ENCODE data around the gene ADCY1. TPM values are rescaled to one million over a fixed set of nuclear protein-coding genes. Genes with fewer than 3 reads are reported as not detected.

The ADCY1 gene
- total and polyA plus RNA-seq, 2 donors from 2014 or later: 2.9 to 3.7 TPM

DNA sequence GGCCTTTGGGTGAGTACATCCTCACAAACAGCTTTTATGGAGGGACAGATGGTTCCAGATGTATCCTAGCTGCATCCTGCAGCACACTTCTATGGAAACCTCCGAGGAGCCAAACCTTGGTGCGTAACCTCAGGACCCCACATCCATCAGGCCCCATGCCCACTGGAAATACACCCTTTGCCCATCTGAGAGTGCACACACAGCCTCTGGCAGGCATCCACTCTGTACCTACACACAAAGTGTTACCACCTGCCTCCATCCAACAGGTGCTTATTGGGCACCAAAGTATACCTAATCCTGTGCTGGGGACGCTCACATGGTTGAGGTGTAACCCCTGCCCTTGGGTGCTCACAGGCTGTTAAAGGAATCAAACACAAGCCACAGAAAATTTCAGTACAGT, 117.9 kb downstream of the ADCY1 start:
- TF ChIP-seq, protein P1, sequence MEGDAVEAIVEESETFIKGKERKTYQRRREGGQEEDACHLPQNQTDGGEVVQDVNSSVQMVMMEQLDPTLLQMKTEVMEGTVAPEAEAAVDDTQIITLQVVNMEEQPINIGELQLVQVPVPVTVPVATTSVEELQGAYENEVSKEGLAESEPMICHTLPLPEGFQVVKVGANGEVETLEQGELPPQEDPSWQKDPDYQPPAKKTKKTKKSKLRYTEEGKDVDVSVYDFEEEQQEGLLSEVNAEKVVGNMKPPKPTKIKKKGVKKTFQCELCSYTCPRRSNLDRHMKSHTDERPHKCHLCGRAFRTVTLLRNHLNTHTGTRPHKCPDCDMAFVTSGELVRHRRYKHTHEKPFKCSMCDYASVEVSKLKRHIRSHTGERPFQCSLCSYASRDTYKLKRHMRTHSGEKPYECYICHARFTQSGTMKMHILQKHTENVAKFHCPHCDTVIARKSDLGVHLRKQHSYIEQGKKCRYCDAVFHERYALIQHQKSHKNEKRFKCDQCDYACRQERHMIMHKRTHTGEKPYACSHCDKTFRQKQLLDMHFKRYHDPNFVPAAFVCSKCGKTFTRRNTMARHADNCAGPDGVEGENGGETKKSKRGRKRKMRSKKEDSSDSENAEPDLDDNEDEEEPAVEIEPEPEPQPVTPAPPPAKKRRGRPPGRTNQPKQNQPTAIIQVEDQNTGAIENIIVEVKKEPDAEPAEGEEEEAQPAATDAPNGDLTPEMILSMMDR (IDR thresholded peaks at IDR 0.05; ENCODE audit: borderline replicate concordance, extremely low read depth, insufficient read depth): no peak
- FAIRE-seq: no peak
- Histone ChIP-seq H3K27ac (ENCODE audit: low read depth in 2 of 2, low read length in 2 of 2) (no peak overlapping the region), H3K36me3 (ENCODE audit: control insufficient read depth in 2 of 3, insufficient read depth in 3 of 3, low read length in 3 of 3) (no peaks in the 10 kb centered on the region), H3K9ac (ENCODE audit: low read length in 3 of 3) (no peak overlapping the region), H3K4me3 (ENCODE audit: low read length in 3 of 3) (no peak overlapping the region), H3K27me3 (ENCODE audit: control insufficient read depth, insufficient read depth, low read length) (no peaks in the 10 kb centered on the region), H3K4me1 (ENCODE audit: control insufficient read depth in 2 of 3, insufficient read depth in 2 of 3, low read depth in 1 of 3, low read length in 3 of 3) (peaks cover 0 to 9% (median 0%) of the 10 kb centered on the region in 3 donors), H3K9me3 (ENCODE audit: control insufficient read depth in 2 of 3, insufficient read depth in 1 of 3, low read length in 3 of 3) (no peaks in the 10 kb centered on the region)
- no peak for DNase-seq
- intact Hi-C loops (cut with DNase I): no loop called here

- Histone ChIP-seq H3K36me3 (ENCODE audit: control insufficient read depth in 2 of 3, insufficient read depth in 3 of 3, low read length in 3 of 3) (no peaks in the 10 kb centered on the region), H3K4me3 (ENCODE audit: low read length in 3 of 3) (no peak overlapping the region), H3K27ac (ENCODE audit: low read depth in 2 of 2, low read length in 2 of 2) (no peak overlapping the region), H3K4me1 (ENCODE audit: control insufficient read depth in 2 of 3, insufficient read depth in 2 of 3, low read depth in 1 of 3, low read length in 3 of 3) (peaks cover 0 to 16% (median 3%) of the 10 kb centered on the region in 3 donors), H3K9ac (ENCODE audit: low read length in 3 of 3) (no peak overlapping the region), H3K9me3 (ENCODE audit: control insufficient read depth in 2 of 3, insufficient read depth in 1 of 3, low read length in 3 of 3) (no peaks in the 10 kb centered on the region), H3K27me3 (ENCODE audit: control insufficient read depth, insufficient read depth, low read length) (no peaks in the 10 kb centered on the region)
- TF ChIP-seq, protein P1 (IDR thresholded peaks at IDR 0.05; ENCODE audit: borderline replicate concordance, extremely low read depth, insufficient read depth): no peak
- FAIRE-seq: no peak
- no peak for DNase-seq
- intact Hi-C loops (cut with DNase I): no loop called here
These were observed 121.3 kb downstream of the ADCY1 start for GRCh38 chr7:45695249-45695995.

DNA sequence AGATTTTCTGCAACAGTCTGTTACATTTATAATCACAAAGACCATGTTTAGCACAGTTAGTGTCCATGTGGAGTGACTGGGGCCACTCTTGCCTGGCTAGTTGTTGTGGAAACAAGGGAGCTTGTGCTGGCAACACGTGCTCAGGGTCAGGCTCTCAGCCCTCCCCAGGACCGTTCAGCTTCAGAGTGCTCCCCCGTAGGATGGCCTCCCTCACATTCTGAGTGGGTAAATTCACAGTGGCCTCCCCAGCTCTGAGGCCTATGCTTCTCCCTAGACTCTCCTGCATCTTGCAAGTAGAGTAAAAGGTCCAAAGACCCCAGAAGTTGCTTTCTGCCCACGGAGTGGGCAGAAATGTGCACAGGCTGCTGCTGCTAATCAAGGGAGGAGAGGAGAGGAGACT, 122.3 kb downstream of the ADCY1 start:
- H3K9ac ChIP-seq (ENCODE audit: low read length in 3 of 3): no peak overlapping the region
- DNase-seq (peak in 1 of 5 donors; percentile 20), FAIRE-seq (no peak)

More for the DNA sequence above, 122.3 kb downstream of the ADCY1 start:
- H3K36me3 ChIP-seq (ENCODE audit: control insufficient read depth in 2 of 3, insufficient read depth in 3 of 3, low read length in 3 of 3): no peaks in the 10 kb centered on the region
- TF ChIP-seq, protein P1 (IDR thresholded peaks at IDR 0.05; ENCODE audit: borderline replicate concordance, extremely low read depth, insufficient read depth): no peak
- no peaks in the 10 kb centered on the region for H3K27me3 ChIP-seq (ENCODE audit: control insufficient read depth, insufficient read depth, low read length)
- H3K4me1 ChIP-seq (ENCODE audit: control insufficient read depth in 2 of 3, insufficient read depth in 2 of 3, low read depth in 1 of 3, low read length in 3 of 3): peaks cover 0 to 9% (median 3%) of the 10 kb centered on the region in 3 donors
- intact Hi-C loops (cut with DNase I): no loop called here
- no peaks in the 10 kb centered on the region for H3K9me3 ChIP-seq (ENCODE audit: control insufficient read depth in 2 of 3, insufficient read depth in 1 of 3, low read length in 3 of 3)
- no peak overlapping the region for H3K27ac ChIP-seq (ENCODE audit: low read depth in 2 of 2, low read length in 2 of 2)
- H3K4me3 ChIP-seq (ENCODE audit: low read length in 3 of 3): no peak overlapping the region
